Measurements from ENCODE around the gene MBD3.

MBD3 gene

GRCh38 chr19:1524287-1524971 lies 68.2 kb downstream of the MBD3 start:
- in situ Hi-C loops (cut with MboI; ENCODE audit: low sequenced_read_pairs), result no loop called here

Measured in hTERT RPE-1 (cell line).